A549 (cell line): ENCODE measurements around the gene CRTC3. TPM values are rescaled to one million over a fixed set of nuclear protein-coding genes. Genes with fewer than 3 reads are reported as not detected.

ENCODE experiments used
- ATAC-seq, 2 experiments: fragments of 200-7000 bp in 1 of 2; fragments of >200 bp in 1 of 2; cut with Nextera tagmentation in 1 of 2; cut with Tn5 transposase in 1 of 2; 3 replicates each; pipeline versions ENCODE4 v1.8.0 to v1.9.1; 2018 to 2020; ENCODE audit warnings: mild to moderate bottlenecking in 1 of 2, moderate library complexity in 1 of 2
- CTCF ChIA-PET: fragments of 300-600 bp; sonication (Branson Sonifier 250); formaldehyde crosslinking; extraction: SDS; loops from one replicate; lab custom pipeline; 2021; ENCODE audit warnings: antibody characterized with exemption, inconsistent platforms; lab: Yijun Ruan, JAX
- POLR2A ChIA-PET: fragments of 350-600 bp; formaldehyde crosslinking; extraction: SDS; loops from one replicate; lab custom pipeline; 2021; ENCODE audit warnings: antibody characterized with exemption, inconsistent platforms; lab: Yijun Ruan, JAX
- DNase-seq, 2 experiments: peaks; one replicate each; pipeline versions ENCODE4 v3.0.0 to v3.0.0-alpha.2; 2011 to 2016; ENCODE audit warnings: low read depth in 1 of 2, low spot score in 1 of 2
- FAIRE-seq: peaks from 2 replicates; lab custom pipeline; 2011; peaks lifted over from hg19 to GRCh38; lab: Jason Lieb, UNC
- H3K27ac ChIP-seq, 2 experiments: fragments of >200 bp; sonication (Bioruptor Twin); formaldehyde crosslinking; 3 replicates each; pipeline ENCODE4 v1.5.1; 2016 to 2017
- H3K4me1 ChIP-seq: fragments of >200 bp; sonication (Bioruptor Twin); formaldehyde crosslinking; 3 replicates; pipeline ENCODE4 v1.6.1; 2016
- H3K4me2 ChIP-seq: fragments of >200 bp; sonication (Bioruptor Twin); formaldehyde crosslinking; 3 replicates; pipeline ENCODE4 v1.6.1; 2016
- H3K4me3 ChIP-seq: fragments of >200 bp; sonication (Bioruptor Twin); formaldehyde crosslinking; 3 replicates; pipeline ENCODE4 v1.5.1; 2016
- H3K9me3 ChIP-seq: fragments of >200 bp; sonication (Bioruptor Twin); formaldehyde crosslinking; 3 replicates; pipeline ENCODE4 v1.6.1; 2016
- BCL3 ChIP-seq: fragments of >200 bp; sonication (Bioruptor Twin); formaldehyde crosslinking; IDR thresholded peaks from 3 replicates; pipeline ENCODE4 v1.6.1; 2016
- CHD4 ChIP-seq: fragments of 200-600 bp; sonication (generic); IDR thresholded peaks from 2 replicates; pipeline ENCODE4 v1.6.1; 2016; ENCODE audit warnings: antibody characterized with exemption, mild to moderate bottlenecking, borderline replicate concordance
- EHF ChIP-seq: fragments of 250-450 bp; sonication (Bioruptor Pico); IDR thresholded peaks from 2 replicates; pipeline ENCODE4 v1.5.0; 2020; ENCODE audit warnings: mild to moderate bottlenecking
- ELK1 ChIP-seq: fragments of 150-350 bp; IDR thresholded peaks from 2 replicates; pipeline ENCODE4 v1.6.1; 2014; ENCODE audit warnings: low read depth, mild to moderate bottlenecking, low read length
- HOXA7 ChIP-seq: fragments of 250-450 bp; sonication (Bioruptor Pico); IDR thresholded peaks from 2 replicates; pipeline ENCODE4 v1.5.0; 2020; ENCODE audit warnings: mild to moderate bottlenecking, moderate library complexity
- HOXB13 ChIP-seq: fragments of 250-450 bp; sonication (Bioruptor Pico); IDR thresholded peaks from 2 replicates; pipeline ENCODE4 v1.5.0; 2020; ENCODE audit warnings: low read depth, mild to moderate bottlenecking, moderate library complexity
- NFE2L2 ChIP-seq: fragments of 150-350 bp; conservative IDR thresholded peaks from 2 replicates; pipeline ENCODE4 v1.6.1; 2014; ENCODE audit warnings: low read length
- POLR2AphosphoS2 ChIP-seq: conservative IDR thresholded peaks from 2 replicates; pipeline ENCODE4 v1.6.1; 2012; ENCODE audit warnings: low read length, improper control_type of control experiment, inconsistent platforms
- RAD21 ChIP-seq, 2 experiments: fragments of >200 bp in 1 of 2; sonication (Bioruptor Twin) in 1 of 2; formaldehyde crosslinking in 1 of 2; IDR thresholded peaks in 1 of 2; conservative IDR thresholded peaks in 1 of 2; 2 replicates in 1 of 2; 3 replicates in 1 of 2; pipeline ENCODE4 v1.6.1; 2012 to 2018; ENCODE audit warnings: inconsistent platforms in 1 of 2
- RCOR1 ChIP-seq: fragments of 150-350 bp; IDR thresholded peaks from 2 replicates; pipeline ENCODE4 v1.6.1; 2014; ENCODE audit warnings: antibody characterized with exemption, low read length, low read depth
- REST ChIP-seq: fragments of 200-600 bp; sonication (generic); IDR thresholded peaks from 2 replicates; pipeline ENCODE4 v1.6.1; 2016; ENCODE audit warnings: antibody characterized with exemption, mild to moderate bottlenecking, moderate library complexity
- SMC3 ChIP-seq: fragments of >200 bp; sonication (Bioruptor Twin); formaldehyde crosslinking; IDR thresholded peaks from 3 replicates; pipeline ENCODE4 v1.6.1; 2018; ENCODE audit warnings: inconsistent platforms
- TP53 ChIP-seq: fragments of 250-450 bp; sonication (Bioruptor Pico); IDR thresholded peaks from 2 replicates; pipeline ENCODE4 v1.5.0; 2021; ENCODE audit warnings: mild to moderate bottlenecking, moderate library complexity
- WGBS: methylation state at CpG from one replicate; pipeline ENCODE4 v1.1.6; 2017; ENCODE audit errors: missing lambda C conversion rate; 5-methylcytosine and 5-hydroxymethylcytosine counted together
- polyA plus RNA-seq, 4 experiments: library from polyadenylated mRNA; depleted of rRNA in 3 of 4; stranded (reverse); fragments of >200 nt; fragmentation: RNase III in 1 of 4; extraction: RNeasy Plus Mini Kit Qiagen cat#74134 plus additional on column Dnase treatment in 1 of 4; gene quantifications; 2 replicates in 3 of 4; 3 replicates in 1 of 4; pipeline ENCODE4 v1.2.3, GENCODE V29; 2011 to 2017
- TF ChIP-seq, protein P1 (sequence below): fragments of >200 bp; sonication (Bioruptor Twin); formaldehyde crosslinking; IDR thresholded peaks from 2 replicates; pipeline ENCODE4 v1.6.1; 2016
- TF ChIP-seq, protein P2 (sequence below): IDR thresholded peaks from 2 replicates; pipeline ENCODE4 v1.6.1; 2012
- TF ChIP-seq, protein P3 (sequence below): fragments of 450-650 bp; IDR thresholded peaks from 2 replicates; pipeline ENCODE4 v1.6.1; 2014; ENCODE audit warnings: antibody characterized with exemption

CRTC3 gene
- polyA plus RNA-seq, 2 of the 4 experiments (the other 2 are of a cell fraction), result 17.5 to 30.5 TPM

GRCh38 chr15:90642464-90643300 is 113.0 kb downstream of the CRTC3 start:
- H3K4me3 ChIP-seq, result no peak overlapping the region
- ChIA-PET CTCF (interaction anchor here (0.7 to 7.2 kb wide), 11 partner anchors 10 to 1271 kb away, joined by 3 to 58 read pairs (median 4); partner anchors contain the start of genes BLM, FES and HDDC3), POLR2A (no interaction called here)
- no peak overlapping the region for H3K4me2 ChIP-seq
- H3K4me1 ChIP-seq, result peaks cover 4% of the 10 kb centered on the region; the same call in 2 of the 3 replicates
- no peak for DNase-seq
- no peak overlapping the region for H3K27ac ChIP-seq
- FAIRE-seq, result no peak
- no peak for TF ChIP-seq HOXA7 (CRISPR knock-in tag)
- TF ChIP-seq SMC3, result 0 out of 3 replicates have a peak, but pooled peaks have one; percentile 12
- WGBS, result 88% methylated on average over 20 of the region's 30 CpGs
- peak in 1 of 2 experiments; percentile 21; a peak in 1 of 6 replicates for ATAC-seq
- H3K9me3 ChIP-seq, result 0 out of 3 replicates have a peak, but pooled peaks cover 2% of the 10 kb centered on the region

GRCh38 chr15:90643301-90643632 is 113.5 kb downstream of the CRTC3 start:
- Histone ChIP-seq H3K4me3 (no peak overlapping the region), H3K27ac (no peak overlapping the region), H3K4me2 (no peak overlapping the region), H3K9me3 (0 out of 3 replicates have a peak, but pooled peaks cover 2% of the 10 kb centered on the region), H3K4me1 (peaks cover 9% of the 10 kb centered on the region; the same call in 2 of the 3 replicates)
- WGBS, result 96% methylated on average over 7 of the region's 7 CpGs
- ChIA-PET POLR2A (no interaction called here), CTCF (interaction anchor here (0.8 to 7.2 kb wide), 7 partner anchors 74 to 1271 kb away, joined by 3 to 58 read pairs (median 3); partner anchors contain the start of genes BLM, FES and HDDC3)
- TF ChIP-seq POLR2AphosphoS2 (no peak), RAD21 (conservative IDR thresholded peaks at IDR 0.05 in 1 of 2, IDR thresholded peaks at IDR 0.05 in 1 of 2) (no peak), EHF (CRISPR knock-in tag) (no peak), BCL3 (no peak), HOXA7 (CRISPR knock-in tag) (no peak), ELK1 (no peak), TP53 (CRISPR knock-in tag) (no peak), RCOR1 (no peak), REST (no peak), CHD4 (no peak), NFE2L2 (no peak), HOXB13 (CRISPR knock-in tag) (no peak)
- TF ChIP-seq, protein P1, sequence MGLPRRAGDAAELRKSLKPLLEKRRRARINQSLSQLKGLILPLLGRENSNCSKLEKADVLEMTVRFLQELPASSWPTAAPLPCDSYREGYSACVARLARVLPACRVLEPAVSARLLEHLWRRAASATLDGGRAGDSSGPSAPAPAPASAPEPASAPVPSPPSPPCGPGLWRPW, result no peak
- TF ChIP-seq, protein P2, sequence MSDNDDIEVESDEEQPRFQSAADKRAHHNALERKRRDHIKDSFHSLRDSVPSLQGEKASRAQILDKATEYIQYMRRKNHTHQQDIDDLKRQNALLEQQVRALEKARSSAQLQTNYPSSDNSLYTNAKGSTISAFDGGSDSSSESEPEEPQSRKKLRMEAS, result no peak
- TF ChIP-seq, protein P3, sequence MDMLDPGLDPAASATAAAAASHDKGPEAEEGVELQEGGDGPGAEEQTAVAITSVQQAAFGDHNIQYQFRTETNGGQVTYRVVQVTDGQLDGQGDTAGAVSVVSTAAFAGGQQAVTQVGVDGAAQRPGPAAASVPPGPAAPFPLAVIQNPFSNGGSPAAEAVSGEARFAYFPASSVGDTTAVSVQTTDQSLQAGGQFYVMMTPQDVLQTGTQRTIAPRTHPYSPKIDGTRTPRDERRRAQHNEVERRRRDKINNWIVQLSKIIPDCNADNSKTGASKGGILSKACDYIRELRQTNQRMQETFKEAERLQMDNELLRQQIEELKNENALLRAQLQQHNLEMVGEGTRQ, result no peak
- DNase-seq (no peak), FAIRE-seq (no peak), ATAC-seq (no peak)
